Natural killer cell (primary cell): ENCODE data around the gene CEND1. TPM values are rescaled to one million over a fixed set of nuclear protein-coding genes. Genes with fewer than 3 reads are reported as not detected.

Source experiments
- ATAC-seq, 3 donors: fragments of 150-1000 bp in 2 of 3; fragments of 200-7000 bp in 1 of 3; cut with Tn5 transposase; 1 replicate in 1 of 3; 2 replicates in 2 of 3; pipeline ENCODE4 v1.10.0; 2021; ENCODE audit warnings: mild to moderate bottlenecking in 2 of 3, moderate library complexity in 2 of 3
- DNase-seq, 2 donors: peaks; one replicate each; pipeline versions ENCODE4 v3.0.0 to v3.0.0-alpha.2; 2013 to 2021; ENCODE audit warnings: mixed read lengths in 1 of 2
- H3K27ac ChIP-seq: one replicate; pipeline ENCODE4 v1.5.1; 2013; ENCODE audit warnings: mild to moderate bottlenecking, low read length
- H3K27me3 ChIP-seq: one replicate; pipeline ENCODE4 v1.6.1; 2013; ENCODE audit warnings: low read length; ENCODE audit not compliant: control insufficient read depth, insufficient read depth
- H3K36me3 ChIP-seq: one replicate; pipeline ENCODE4 v1.6.1; 2013; ENCODE audit warnings: low read length; ENCODE audit not compliant: control insufficient read depth, insufficient read depth
- H3K4me1 ChIP-seq: one replicate; pipeline ENCODE4 v1.6.1; 2013; ENCODE audit warnings: low read length; ENCODE audit not compliant: control insufficient read depth, insufficient read depth
- H3K4me3 ChIP-seq: one replicate; pipeline ENCODE4 v1.5.1; 2013; ENCODE audit warnings: low read length
- H3K9me3 ChIP-seq: one replicate; pipeline ENCODE4 v1.6.1; 2013; ENCODE audit warnings: low read length; ENCODE audit not compliant: control insufficient read depth, insufficient read depth
- H3K27ac Mint-ChIP-seq, 2 donors: one replicate each; pipeline ENCODE4 v1.8.0; 2022; ENCODE audit warnings: mild to moderate bottlenecking in 2 of 2, mixed read lengths in 2 of 2, moderate library complexity in 1 of 2
- H3K27me3 Mint-ChIP-seq, 2 donors: one replicate each; pipeline ENCODE4 v1.8.0; 2022; ENCODE audit warnings: low read depth in 2 of 2, mixed read lengths in 2 of 2
- H3K36me3 Mint-ChIP-seq: one replicate; pipeline ENCODE4 v1.8.0; 2022; ENCODE audit warnings: mixed read lengths
- H3K4me1 Mint-ChIP-seq, 2 donors: one replicate each; pipeline ENCODE4 v1.8.0; 2022; ENCODE audit warnings: mixed read lengths in 2 of 2
- H3K4me3 Mint-ChIP-seq: one replicate; pipeline ENCODE4 v1.8.0; 2022; ENCODE audit warnings: mild to moderate bottlenecking, moderate library complexity, mixed read lengths
- H3K9me3 Mint-ChIP-seq, 2 donors: one replicate each; pipeline ENCODE4 v1.8.0; 2022; ENCODE audit warnings: mixed read lengths in 2 of 2
- CTCF ChIP-seq: fragments of 200-600 bp; IDR thresholded peaks from one replicate; pipeline ENCODE4 v1.8.0; 2022; ENCODE audit warnings: antibody characterized with exemption
- WGBS: methylation state at CpG from one replicate; pipeline ENCODE4 v1.1.7; 2013; ENCODE audit warnings: missing lambda C conversion rate; ENCODE audit not compliant: insufficient coverage; 5-methylcytosine and 5-hydroxymethylcytosine counted together
- intact Hi-C: fragments of 100-400 bp; cut with micrococcal nuclease; formaldehyde crosslinking; loops from one replicate; pipeline ENCODE4 v1.14.2; 2022
- total RNA-seq, 4 donors: library from RNA; stranded (reverse); fragments of 120-200 nt in 1 of 4; gene quantifications; one replicate each; pipeline versions ENCODE4 v1.2.3 to v1.2.4, GENCODE V29; 2013 to 2022

CEND1 gene
- total RNA-seq, 3 donors from 2014 or later (not counting 1 experiment from before 2014, with no cell fraction given) = not detected

- no peak for TF ChIP-seq CTCF
- no peaks in the 10 kb centered on the region for H3K9me3 Mint-ChIP-seq
- peaks cover 23% of the 10 kb centered on the region for H3K36me3 ChIP-seq
Measured at GRCh38 chr11:837990-838307, 48.1 kb upstream of the CEND1 start.

GRCh38 chr11:837189-837989, 47.5 kb upstream of the CEND1 start:
- ATAC-seq (peak; percentile 5 to 65 (median 44)), DNase-seq (no peak)
- intact Hi-C loops = no loop called here
- Mint-ChIP-seq H3K4me3 (peak overlapping the region; percentile 79), H3K4me1 (peaks cover 7 to 28% of the 10 kb centered on the region in 2 donors), H3K27ac (peak overlapping the region; percentile 62 to 66), H3K27me3 (no peaks in the 10 kb centered on the region), H3K9me3 (no peaks in the 10 kb centered on the region), H3K36me3 (no peaks in the 10 kb centered on the region)
- no peaks in the 10 kb centered on the region for H3K27me3 ChIP-seq
- peak overlapping the region; percentile 18 for H3K27ac ChIP-seq
- no peak for TF ChIP-seq CTCF
- H3K36me3 ChIP-seq = peaks cover 23% of the 10 kb centered on the region
- peaks cover 83% of the 10 kb centered on the region for H3K4me1 ChIP-seq
- H3K4me3 ChIP-seq = no peak overlapping the region
- 77% methylated on average over 22 of the region's 22 CpGs for WGBS
- no peaks in the 10 kb centered on the region for H3K9me3 ChIP-seq

More at GRCh38 chr11:837990-838307, 48.1 kb upstream of the CEND1 start:
- DNase-seq = no peak
- H3K4me1 Mint-ChIP-seq = peaks cover 7 to 28% of the 10 kb centered on the region in 2 donors
- H3K27ac ChIP-seq = peak overlapping the region; percentile 18
- no peak overlapping the region for H3K4me3 ChIP-seq
- peak overlapping the region; percentile 62 to 66 for H3K27ac Mint-ChIP-seq
- H3K4me3 Mint-ChIP-seq = peak overlapping the region; percentile 79
- intact Hi-C loops = no loop called here
- H3K9me3 ChIP-seq = no peaks in the 10 kb centered on the region
- H3K36me3 Mint-ChIP-seq = no peaks in the 10 kb centered on the region
- H3K4me1 ChIP-seq = peaks cover 80% of the 10 kb centered on the region
- no peaks in the 10 kb centered on the region for H3K27me3 Mint-ChIP-seq
- ATAC-seq = no peak
- no peaks in the 10 kb centered on the region for H3K27me3 ChIP-seq
- WGBS = 85% methylated on average over 8 of the region's 8 CpGs

GRCh38 chr11:836700-837099, 46.8 kb upstream of the CEND1 start:
- Mint-ChIP-seq H3K4me1 (peaks cover 7 to 30% of the 10 kb centered on the region in 2 donors), H3K36me3 (no peaks in the 10 kb centered on the region), H3K9me3 (no peaks in the 10 kb centered on the region), H3K27ac (peak overlapping the region in 1 of 2 donors; percentile 62), H3K27me3 (peaks cover 2 to 3% of the 10 kb centered on the region in 2 donors), H3K4me3 (no peak overlapping the region)
- no peak for ATAC-seq
- Histone ChIP-seq H3K27ac (no peak overlapping the region), H3K4me1 (peaks cover 84% of the 10 kb centered on the region), H3K36me3 (peaks cover 23% of the 10 kb centered on the region), H3K9me3 (no peaks in the 10 kb centered on the region), H3K4me3 (no peak overlapping the region), H3K27me3 (no peaks in the 10 kb centered on the region)
- TF ChIP-seq CTCF = no peak
- 83% methylated on average over 9 of the region's 9 CpGs for WGBS
- intact Hi-C loops = no loop called here
- DNase-seq = no peak
